Dorsolateral prefrontal cortex (tissue), 118 donors: ENCODE measurements around the gene GRHPR. TPM values are rescaled to one million over a fixed set of nuclear protein-coding genes. Genes with fewer than 3 reads are reported as not detected.

Source experiments
- total RNA-seq, 120 experiments: library from RNA; stranded (reverse); gene quantifications; one replicate each; pipeline versions ENCODE4 v1.2.3 to v1.2.4, GENCODE V29; 2022

The GRHPR gene
- total RNA-seq, 120 experiments from 2014 or later, result 73.4 to 172 (median 102) TPM

Other genes starting within 250 kb of the GRHPR start
- 10 to 100 TPM in 57 of 120 experiments, 1 to 10 TPM in 63; 6.8 to 16.0 (median 10.0) TPM for gene ZBTB5, start 42.8 kb downstream of the GRHPR start, total RNA-seq
- gene POLR1E, start 63.3 kb downstream of the GRHPR start, total RNA-seq, result 10 to 100 TPM; 10.9 to 24.1 (median 16.7) TPM
- gene FBXO10, start 153.7 kb downstream of the GRHPR start, total RNA-seq, result 10 to 100 TPM in 119 of 120 experiments, 1 to 10 TPM in 1; 9.9 to 34.2 (median 24.9) TPM
- 10 to 100 TPM; 30.0 to 71.9 (median 50.0) TPM for gene TOMM5, start 169.9 kb downstream of the GRHPR start, total RNA-seq
- gene FRMPD1, start 228.3 kb downstream of the GRHPR start, total RNA-seq, result 1 to 10 TPM; 2.1 to 6.9 (median 4.1) TPM